Thoracic aorta (tissue), 2 donors: ENCODE measurements around the gene KDM1B. TPM values are rescaled to one million over a fixed set of nuclear protein-coding genes. Genes with fewer than 3 reads are reported as not detected.
"Not testable (repeated sequence)": the region's sequence is repeated elsewhere in the genome, so short reads cannot be mapped to it uniquely, and the experiment has no call there.

Source experiments
- ATAC-seq: fragments of 150-250 bp; one replicate; pipeline ENCODE4 v1.8.0; 2017; ENCODE audit warnings: low read depth; ENCODE audit not compliant: insufficient number of reproducible peaks, low FRiP score
- DNase-seq: peaks from one replicate; pipeline ENCODE4 v3.0.0-alpha.2; 2020; ENCODE audit warnings: low spot score
- H3K27ac ChIP-seq, 2 donors: fragments of 200-600 bp; sonication (generic); 1 replicate in 1 of 2; 2 replicates in 1 of 2; pipeline ENCODE4 v1.5.1; 2016; ENCODE audit warnings: mild to moderate bottlenecking in 2 of 2, moderate library complexity in 2 of 2
- H3K27me3 ChIP-seq: fragments of 200-600 bp; sonication (generic); replicated peaks from 2 replicates; pipeline ENCODE4 v1.6.0; 2016; ENCODE audit warnings: mild to moderate bottlenecking; ENCODE audit not compliant: insufficient read depth
- H3K36me3 ChIP-seq: fragments of 200-600 bp; sonication (generic); one replicate; pipeline ENCODE4 v1.5.1; 2016
- H3K4me1 ChIP-seq, 2 donors: fragments of 200-600 bp; sonication (generic); 1 replicate in 1 of 2; 2 replicates in 1 of 2; pipeline versions ENCODE4 v1.5.1 to v1.6.0; 2016; ENCODE audit warnings: low read depth in 2 of 2, mild to moderate bottlenecking in 1 of 2; ENCODE audit not compliant: control insufficient read depth in 1 of 2
- H3K4me3 ChIP-seq: fragments of 200-600 bp; sonication (generic); 2 replicates; pipeline ENCODE4 v1.5.1; 2016; ENCODE audit warnings: mild to moderate bottlenecking
- H3K9me3 ChIP-seq: fragments of 200-600 bp; sonication (generic); 2 replicates; pipeline ENCODE4 v1.5.1; 2016
- CTCF ChIP-seq: fragments of 200-600 bp; sonication (generic); IDR thresholded peaks from one replicate; pipeline ENCODE4 v1.5.1; 2019; ENCODE audit warnings: antibody characterized with exemption
- total RNA-seq, 2 donors: library from RNA; depleted of rRNA; stranded (reverse); fragments of >200 nt; gene quantifications; one replicate each; pipeline versions ENCODE4 v1.1.0 to v1.2.3, GENCODE V29; 2016

KDM1B gene
- total RNA-seq, 2 donors from 2014 or later: 10.3 TPM

DNA sequence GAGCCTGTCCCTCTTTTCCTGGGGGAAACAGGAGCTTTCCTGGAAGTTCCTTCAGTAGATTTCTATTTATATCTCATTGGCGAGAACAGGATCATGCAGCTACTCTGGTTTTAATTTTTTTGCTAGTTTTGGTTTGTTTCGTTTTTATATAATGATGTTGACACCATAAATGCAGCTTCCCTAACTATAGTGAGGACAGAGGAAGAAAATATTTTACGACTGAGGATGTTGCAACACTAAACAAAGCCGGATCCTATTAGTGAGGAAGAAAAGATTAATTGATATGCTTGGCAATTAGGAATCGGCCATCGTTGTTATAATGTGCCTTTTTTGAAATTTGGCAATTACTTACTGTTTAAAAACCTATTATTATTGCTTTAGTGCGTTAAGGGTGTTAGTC is 16.6 kb downstream of the KDM1B start:
- no peak for DNase-seq
- Histone ChIP-seq H3K27me3 (no peaks in the 10 kb centered on the region), H3K4me3 (no peak overlapping the region), H3K4me1 (no peaks in the 10 kb centered on the region), H3K9me3 (no peaks in the 10 kb centered on the region), H3K36me3 (peaks cover 16% of the 10 kb centered on the region), H3K27ac (peak overlapping the region in 1 of 2 donors; percentile 17)
- no peak for TF ChIP-seq CTCF
- ATAC-seq: no peak

DNA sequence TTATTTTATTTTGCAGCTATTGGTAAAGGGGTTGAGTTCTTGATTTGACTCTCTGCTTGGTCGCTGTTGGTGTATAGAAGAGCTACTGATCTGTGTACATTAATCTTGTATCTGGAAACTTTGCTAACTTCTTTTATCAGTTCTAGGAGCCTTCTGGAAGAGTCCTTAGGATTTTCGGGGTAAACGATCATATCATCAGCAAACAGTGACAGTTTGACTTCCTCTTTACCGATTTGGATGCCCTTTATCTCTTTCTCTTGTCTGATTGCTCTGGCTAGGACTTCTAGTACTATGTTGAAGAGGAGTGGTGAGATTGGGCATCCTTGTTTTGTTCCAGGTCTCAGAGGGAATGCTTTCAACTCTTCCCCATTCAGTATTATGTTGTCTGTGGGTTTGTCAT is 21.0 kb downstream of the KDM1B start:
- H3K4me3 ChIP-seq, DNase-seq, H3K27me3 ChIP-seq, H3K36me3 ChIP-seq, ATAC-seq, H3K9me3 ChIP-seq, H3K27ac ChIP-seq, H3K4me1 ChIP-seq: not testable (repeated sequence)

DNA sequence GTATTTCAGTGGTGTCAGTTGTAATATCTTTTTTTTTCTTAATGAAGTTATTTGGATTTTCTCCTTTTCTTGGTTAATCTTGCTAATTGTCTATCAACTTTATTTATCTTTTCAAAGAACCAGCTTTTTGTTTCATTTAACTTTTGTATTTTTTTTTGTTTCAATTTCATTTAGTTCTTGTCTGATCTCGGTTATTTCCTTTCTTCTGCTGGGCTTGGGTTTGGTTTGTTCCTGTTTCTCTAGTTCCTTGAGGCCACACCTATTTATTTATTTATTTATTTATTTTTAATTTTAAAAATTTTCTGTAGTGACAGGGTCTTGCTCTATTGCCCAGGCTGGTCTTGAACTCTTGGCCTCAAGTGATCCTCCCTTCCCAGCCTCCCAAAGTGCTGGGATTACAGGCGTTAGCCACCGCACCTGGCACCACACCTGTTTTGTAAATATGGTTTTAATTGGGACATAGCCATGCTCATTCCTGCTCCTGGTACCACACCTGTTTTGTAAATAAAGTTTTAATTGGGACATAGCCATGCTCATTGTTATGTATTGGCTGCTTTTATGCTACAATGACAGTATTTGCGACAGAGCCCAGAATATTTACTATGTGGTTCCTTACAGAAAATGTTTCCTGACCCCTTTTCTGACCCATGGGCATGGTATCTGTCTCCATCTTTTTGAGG is 22.2 kb downstream of the KDM1B start:
- Histone ChIP-seq H3K36me3 (no peaks in the 10 kb centered on the region), H3K4me3 (no peak overlapping the region), H3K27me3 (no peaks in the 10 kb centered on the region), H3K27ac (no peak overlapping the region), H3K9me3 (no peaks in the 10 kb centered on the region), H3K4me1 (no peaks in the 10 kb centered on the region)
- ATAC-seq (no peak), DNase-seq (no peak)
- TF ChIP-seq CTCF: no peak

DNA sequence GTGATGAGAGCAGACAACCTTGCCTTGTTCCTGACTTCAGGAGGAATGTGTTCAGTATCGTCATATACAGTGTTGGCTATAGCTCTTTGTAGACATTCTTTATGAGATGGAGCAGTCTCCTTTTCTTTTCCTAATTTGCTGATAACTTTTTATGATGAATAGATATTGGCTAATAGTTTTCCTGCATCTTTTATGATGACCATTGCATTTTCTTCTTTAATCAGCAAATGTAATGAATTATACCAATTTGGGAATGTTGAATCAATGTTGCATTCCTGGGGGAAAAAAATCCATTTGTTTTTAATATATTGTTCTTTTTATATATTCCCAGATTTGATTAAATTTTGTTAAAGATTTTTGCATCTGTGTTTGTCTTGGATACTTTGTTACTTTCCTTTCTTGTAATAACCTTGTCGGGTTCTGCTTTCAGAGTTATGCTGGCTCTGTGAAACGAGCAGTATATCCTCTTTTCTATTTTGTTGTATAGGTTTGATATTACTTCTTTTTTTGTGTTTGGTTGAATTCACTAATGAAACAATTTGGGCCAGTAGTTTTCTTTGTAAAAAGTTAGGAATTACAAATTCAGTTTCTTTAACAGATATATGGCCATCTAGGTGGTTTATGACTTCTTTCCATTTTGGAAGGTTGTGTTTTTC is 23.9 kb downstream of the KDM1B start:
- no peak for ATAC-seq
- DNase-seq: no peak
- no peak for TF ChIP-seq CTCF

DNA sequence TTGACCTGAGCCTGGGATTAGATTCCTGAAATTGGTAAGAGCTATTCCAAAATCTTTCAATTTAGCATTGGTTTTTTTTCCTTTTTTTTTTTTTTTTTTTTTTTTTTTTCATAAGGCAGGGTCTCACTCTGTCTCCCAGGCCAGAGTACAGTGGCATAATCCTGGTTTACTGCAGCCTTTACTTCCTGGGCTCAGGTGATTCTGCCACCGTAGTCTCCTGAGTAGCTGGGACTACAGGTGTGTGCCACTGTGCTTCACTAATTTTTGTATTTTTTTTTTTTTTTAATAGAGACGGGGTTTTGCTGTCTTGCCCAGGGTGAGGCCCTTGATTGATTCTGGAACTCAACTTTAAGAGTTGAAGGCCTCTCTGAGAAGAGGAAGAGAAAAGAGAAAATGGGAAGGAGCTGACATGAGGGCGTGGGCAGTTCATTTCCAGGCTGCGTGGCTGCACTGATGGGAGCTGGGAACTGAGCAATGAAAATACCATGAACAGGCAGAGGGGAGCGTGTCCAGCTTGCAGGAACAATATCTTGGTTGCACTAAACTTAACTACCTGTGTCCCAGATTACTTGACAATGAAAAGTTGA is 24.6 kb downstream of the KDM1B start:
- no peaks in the 10 kb centered on the region for H3K4me1 ChIP-seq
- no peak for TF ChIP-seq CTCF
- DNase-seq (no peak), ATAC-seq (no peak)
- H3K27me3 ChIP-seq: no peaks in the 10 kb centered on the region
- no peak overlapping the region for H3K4me3 ChIP-seq
- no peaks in the 10 kb centered on the region for H3K36me3 ChIP-seq
- no peak overlapping the region for H3K27ac ChIP-seq
- no peaks in the 10 kb centered on the region for H3K9me3 ChIP-seq

More for the DNA sequence above, 23.9 kb downstream of the KDM1B start:
- Histone ChIP-seq H3K27ac (no peak overlapping the region), H3K4me1 (no peaks in the 10 kb centered on the region), H3K9me3 (no peaks in the 10 kb centered on the region), H3K27me3 (no peaks in the 10 kb centered on the region), H3K36me3 (no peaks in the 10 kb centered on the region), H3K4me3 (no peak overlapping the region)
